Peyer's patch (tissue), 4 donors: ENCODE measurements around the gene POLE3. TPM values are rescaled to one million over a fixed set of nuclear protein-coding genes. Genes with fewer than 3 reads are reported as not detected.

ENCODE experiments used
- DNase-seq, 3 donors: peaks; one replicate each; pipeline ENCODE4 v3.0.0-alpha.2; 2017 to 2019
- H3K27ac ChIP-seq, 4 donors: fragments of 200-600 bp; sonication (generic); one replicate each; pipeline ENCODE4 v1.5.1; 2016 to 2019
- H3K27me3 ChIP-seq, 2 donors: fragments of 200-600 bp; sonication (generic); one replicate each; pipeline ENCODE4 v1.5.1; 2019
- H3K36me3 ChIP-seq, 3 donors: fragments of 200-600 bp; sonication (generic); one replicate each; pipeline ENCODE4 v1.5.1; 2016 to 2019
- H3K4me1 ChIP-seq, 4 donors: fragments of 200-600 bp; sonication (generic); one replicate each; pipeline ENCODE4 v1.5.1; 2016 to 2019
- H3K4me3 ChIP-seq, 4 donors: fragments of 200-600 bp; sonication (generic); 1 replicate in 3 of 4; 2 replicates in 1 of 4; pipeline ENCODE4 v1.5.1; 2016 to 2019; ENCODE audit warnings: mild to moderate bottlenecking in 1 of 4
- H3K9me3 ChIP-seq, 4 donors: fragments of 200-600 bp; sonication (generic); one replicate each; pipeline ENCODE4 v1.5.1; 2016 to 2019; ENCODE audit warnings: mild to moderate bottlenecking in 1 of 4
- CTCF ChIP-seq, 6 experiments: fragments of 450-650 bp in 4 of 6; fragments of 200-600 bp in 2 of 6; sonication (generic) in 1 of 6; IDR thresholded peaks; one replicate each; pipeline ENCODE4 v1.5.1; 2017 to 2019; ENCODE audit warnings: antibody characterized with exemption in 6 of 6, mild to moderate bottlenecking in 3 of 6, moderate library complexity in 1 of 6
- POLR2A ChIP-seq, 2 donors: fragments of 450-650 bp; IDR thresholded peaks; one replicate each; pipeline ENCODE4 v1.5.1; 2017; ENCODE audit warnings: antibody characterized with exemption in 2 of 2, mild to moderate bottlenecking in 2 of 2, moderate library complexity in 2 of 2
- total RNA-seq, 4 donors: library from RNA; depleted of rRNA; stranded (reverse); fragments of >200 nt; gene quantifications; one replicate each; pipeline ENCODE4 v1.1.0, GENCODE V29; 2016

Gene POLE3
- total RNA-seq, 4 donors from 2014 or later: 13.8 to 56.9 (median 16.4) TPM

GRCh38 chr9:113399646-113400200 is 10.8 kb downstream of the POLE3 start:
- TF ChIP-seq CTCF (IDR thresholded peaks at IDR 0.05) (no peak), POLR2A (IDR thresholded peaks at IDR 0.05) (no peak)
- Histone ChIP-seq H3K27ac (no peak overlapping the region), H3K4me1 (peaks cover 0 to 35% (median 9%) of the 10 kb centered on the region in 4 donors), H3K36me3 (no peaks in the 10 kb centered on the region), H3K9me3 (no peaks in the 10 kb centered on the region), H3K4me3 (peak overlapping the region in 1 of 4 donors; percentile 80), H3K27me3 (no peaks in the 10 kb centered on the region)
- DNase-seq: no peak

DNA sequence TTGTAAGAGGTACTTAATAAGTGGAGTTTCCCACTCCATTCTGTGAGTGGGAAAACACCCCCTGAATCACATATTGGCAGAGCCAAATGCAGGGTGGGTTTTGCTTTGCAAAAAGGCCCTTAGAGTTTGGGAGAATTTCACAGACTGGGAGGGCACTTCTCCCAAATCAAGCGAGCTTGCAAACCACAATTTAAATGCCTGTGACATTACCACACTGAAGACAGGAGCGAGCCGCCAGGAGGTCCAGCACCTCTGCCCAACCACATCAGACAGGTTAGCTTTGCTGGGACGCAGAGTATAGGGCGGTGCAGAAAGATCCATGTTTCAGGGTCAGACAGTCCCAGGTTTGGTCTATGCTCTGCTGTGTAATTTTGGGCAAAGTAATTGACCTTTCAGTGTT is 11.7 kb downstream of the POLE3 start:
- Histone ChIP-seq H3K9me3 (no peaks in the 10 kb centered on the region), H3K27ac (no peak overlapping the region), H3K4me3 (no peak overlapping the region), H3K36me3 (peaks cover 0 to 5% (median 0%) of the 10 kb centered on the region in 3 donors), H3K4me1 (peaks cover 0 to 35% (median 9%) of the 10 kb centered on the region in 4 donors), H3K27me3 (no peaks in the 10 kb centered on the region)
- TF ChIP-seq CTCF (IDR thresholded peaks at IDR 0.05): no peak
- no peak for TF ChIP-seq POLR2A (IDR thresholded peaks at IDR 0.05)
- DNase-seq: no peak

- no peak overlapping the region for H3K4me3 ChIP-seq
- no peak for DNase-seq
- no peaks in the 10 kb centered on the region for H3K9me3 ChIP-seq
- H3K27me3 ChIP-seq: no peaks in the 10 kb centered on the region
- H3K27ac ChIP-seq: no peak overlapping the region
- H3K36me3 ChIP-seq: peaks cover 0 to 17% (median 0%) of the 10 kb centered on the region in 3 donors
- H3K4me1 ChIP-seq: peaks cover 0 to 35% (median 9%) of the 10 kb centered on the region in 4 donors
- TF ChIP-seq POLR2A (IDR thresholded peaks at IDR 0.05) (no peak), CTCF (IDR thresholded peaks at IDR 0.05) (no peak)
Measured at GRCh38 chr9:113397203-113397631, 13.3 kb downstream of the POLE3 start.

GRCh38 chr9:113395000-113395861 is 15.2 kb downstream of the POLE3 start:
- Histone ChIP-seq H3K36me3 (peaks cover 0 to 36% (median 0%) of the 10 kb centered on the region in 3 donors), H3K9me3 (no peaks in the 10 kb centered on the region), H3K4me3 (no peak overlapping the region), H3K27me3 (no peaks in the 10 kb centered on the region), H3K27ac (peak overlapping the region in 2 of 4 donors; percentile 47 to 63), H3K4me1 (peaks cover 0 to 26% (median 6%) of the 10 kb centered on the region in 4 donors)
- TF ChIP-seq CTCF (IDR thresholded peaks at IDR 0.05) (no peak), POLR2A (IDR thresholded peaks at IDR 0.05) (peak in 1 of 2 donors; percentile 17)
- peak in 1 of 3 donors; percentile 68 for DNase-seq

DNA sequence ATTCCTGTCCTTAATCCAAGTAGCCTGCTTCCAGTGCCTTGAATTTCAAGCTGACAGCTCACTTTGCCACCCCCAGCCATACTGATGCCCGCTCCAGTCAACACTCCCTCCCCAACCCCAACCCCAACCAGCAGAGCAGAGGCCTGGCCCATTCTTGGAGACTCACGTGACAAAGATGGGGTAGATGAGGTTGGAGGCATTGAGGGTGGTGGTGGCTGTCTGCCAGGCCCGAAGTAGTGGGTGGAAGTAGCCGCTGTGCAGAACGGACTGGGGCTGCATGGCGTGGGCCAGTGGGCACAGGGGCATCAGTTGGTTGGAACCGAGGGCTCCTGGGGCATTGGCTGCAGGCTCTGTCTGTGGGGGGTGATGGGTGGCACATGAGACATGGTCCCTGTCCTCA is 17.2 kb downstream of the POLE3 start:
- no peak overlapping the region for H3K27ac ChIP-seq
- H3K4me3 ChIP-seq: no peak overlapping the region
- peaks cover 0 to 56% (median 0%) of the 10 kb centered on the region in 3 donors for H3K36me3 ChIP-seq
- no peak for TF ChIP-seq CTCF (IDR thresholded peaks at IDR 0.05)
- no peak for TF ChIP-seq POLR2A (IDR thresholded peaks at IDR 0.05)
- H3K9me3 ChIP-seq: no peaks in the 10 kb centered on the region
- no peak for DNase-seq
- peaks cover 0 to 27% (median 3%) of the 10 kb centered on the region in 4 donors for H3K4me1 ChIP-seq
- H3K27me3 ChIP-seq: no peaks in the 10 kb centered on the region
